OCI-LY1 (cell line): ENCODE measurements around the gene TMED8.

ENCODE experiments used
- EZH2 ChIP-seq: fragments of 200-600 bp; sonication (generic), shearing (Covaris generic); IDR thresholded peaks from 2 replicates; pipeline ENCODE4 v1.8.0; 2017; ENCODE audit warnings: borderline replicate concordance, mixed run types, mild to moderate bottlenecking, antibody characterized with exemption, low read length, moderate library complexity, mixed read lengths
- TF ChIP-seq, protein P1 (sequence below): fragments of 200-600 bp; sonication (generic), shearing (Covaris generic); IDR thresholded peaks from 2 replicates; pipeline ENCODE4 v1.5.1; 2017; ENCODE audit warnings: mild to moderate bottlenecking, antibody characterized with exemption, low read length, moderate library complexity, mixed read lengths

DNA sequence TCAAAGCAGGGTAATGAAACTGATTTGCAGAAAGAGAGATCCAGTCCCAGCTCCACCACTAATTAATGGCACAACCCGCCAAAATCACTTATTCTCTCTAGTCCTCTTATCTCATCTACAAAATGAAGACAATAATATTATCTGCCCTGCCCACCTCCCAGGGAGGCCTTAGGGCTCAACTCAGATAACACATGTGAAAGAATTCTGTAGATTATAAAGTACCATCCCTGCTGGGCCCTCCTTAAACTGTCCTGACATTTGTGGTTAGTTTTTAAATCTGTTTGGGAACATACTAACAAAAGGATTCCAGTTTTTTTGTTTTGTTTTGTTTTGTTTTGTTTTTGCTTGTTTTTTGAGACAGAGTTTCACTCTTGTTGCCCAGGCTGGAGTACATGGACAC lies 63.5 kb downstream of the TMED8 start:
- no peak for TF ChIP-seq EZH2
- TF ChIP-seq, protein P1, sequence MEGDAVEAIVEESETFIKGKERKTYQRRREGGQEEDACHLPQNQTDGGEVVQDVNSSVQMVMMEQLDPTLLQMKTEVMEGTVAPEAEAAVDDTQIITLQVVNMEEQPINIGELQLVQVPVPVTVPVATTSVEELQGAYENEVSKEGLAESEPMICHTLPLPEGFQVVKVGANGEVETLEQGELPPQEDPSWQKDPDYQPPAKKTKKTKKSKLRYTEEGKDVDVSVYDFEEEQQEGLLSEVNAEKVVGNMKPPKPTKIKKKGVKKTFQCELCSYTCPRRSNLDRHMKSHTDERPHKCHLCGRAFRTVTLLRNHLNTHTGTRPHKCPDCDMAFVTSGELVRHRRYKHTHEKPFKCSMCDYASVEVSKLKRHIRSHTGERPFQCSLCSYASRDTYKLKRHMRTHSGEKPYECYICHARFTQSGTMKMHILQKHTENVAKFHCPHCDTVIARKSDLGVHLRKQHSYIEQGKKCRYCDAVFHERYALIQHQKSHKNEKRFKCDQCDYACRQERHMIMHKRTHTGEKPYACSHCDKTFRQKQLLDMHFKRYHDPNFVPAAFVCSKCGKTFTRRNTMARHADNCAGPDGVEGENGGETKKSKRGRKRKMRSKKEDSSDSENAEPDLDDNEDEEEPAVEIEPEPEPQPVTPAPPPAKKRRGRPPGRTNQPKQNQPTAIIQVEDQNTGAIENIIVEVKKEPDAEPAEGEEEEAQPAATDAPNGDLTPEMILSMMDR, result no peak
